ENCODE measurements around the gene TRPM2. TPM values are rescaled to one million over a fixed set of nuclear protein-coding genes. Genes with fewer than 3 reads are reported as not detected.

TRPM2 gene
- total RNA-seq, 1 experiment from 2014 or later, result not detected

DNA sequence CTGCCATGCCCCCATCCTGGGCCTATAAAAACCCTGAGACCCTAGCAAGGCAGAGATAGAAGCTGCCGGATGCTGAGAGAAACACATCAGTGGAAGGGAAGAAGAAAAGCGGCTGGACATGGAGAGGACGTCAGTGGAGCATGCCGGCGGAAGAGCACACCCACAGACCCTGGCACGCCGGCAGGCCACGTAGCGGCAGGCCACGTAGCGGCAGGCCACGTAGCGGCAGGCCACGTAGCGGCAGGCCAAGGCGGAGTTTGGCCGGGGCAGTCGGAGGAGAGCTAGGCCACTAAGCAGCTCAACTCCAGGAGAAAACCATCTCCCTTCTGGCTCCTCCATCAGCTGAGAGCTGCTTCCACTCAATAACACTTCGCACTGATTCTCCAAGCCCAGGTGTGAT is 137.0 kb downstream of the TRPM2 start:
- in situ Hi-C loops (cut with HindIII; ENCODE audit: low pct_unique_long_range_greater_than_20kb, low sequenced_read_pairs), result loop anchor here (25.0 kb wide), 1 partner anchor 647 kb away; no protein-coding TSS in a partner anchor
- no peak for DNase-seq (ENCODE audit: low read depth)

DNA sequence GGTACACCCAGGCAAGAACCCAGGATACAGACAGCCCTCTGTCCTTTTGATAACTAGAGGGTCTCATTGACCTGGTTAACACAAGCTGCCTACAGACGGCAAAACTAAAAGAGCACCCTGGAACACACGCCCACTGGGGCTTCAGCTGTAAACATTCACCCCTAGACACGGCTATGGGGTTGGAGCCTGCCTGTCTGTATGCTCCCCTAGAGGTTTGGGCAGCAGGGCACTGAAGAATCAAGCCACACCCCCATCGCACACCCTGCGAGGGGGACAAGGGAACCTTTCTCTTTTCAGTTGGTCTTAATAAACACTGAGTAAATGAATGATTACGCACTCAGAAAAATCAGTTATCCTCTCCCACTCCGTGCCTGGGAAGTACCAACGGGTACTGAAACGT is 137.4 kb downstream of the TRPM2 start:
- in situ Hi-C loops (cut with HindIII; ENCODE audit: low pct_unique_long_range_greater_than_20kb, low sequenced_read_pairs), result loop anchor here (25.0 kb wide), 1 partner anchor 646 kb away; no protein-coding TSS in a partner anchor
- DNase-seq (ENCODE audit: low read depth), result no peak

Other genes starting within 250 kb of the TRPM2 start
- 19.4 and 19.7 TPM in 2 replicates for gene PWP2, start 246.2 kb upstream of the TRPM2 start, total RNA-seq (2014; rRNA removed; shearing (Covaris generic); ENCODE audit: low replicate concordance)
- 45.5 and 60.5 TPM in 2 replicates for gene GATD3, start 219.9 kb upstream of the TRPM2 start, total RNA-seq (2014; rRNA removed; shearing (Covaris generic); ENCODE audit: low replicate concordance)
- 4.5 and 5.0 TPM in 2 replicates for gene ICOSLG, start 112.7 kb upstream of the TRPM2 start, total RNA-seq (2014; rRNA removed; shearing (Covaris generic); ENCODE audit: low replicate concordance)
- gene DNMT3L, start 91.7 kb upstream of the TRPM2 start, total RNA-seq (2014; rRNA removed; shearing (Covaris generic); ENCODE audit: low replicate concordance), result not detected in 2 replicates
- gene AIRE, start 67.7 kb upstream of the TRPM2 start, total RNA-seq (2014; rRNA removed; shearing (Covaris generic); ENCODE audit: low replicate concordance), result not detected in 2 replicates
- 340 and 360 TPM in 2 replicates for gene PFKL, start 53.6 kb upstream of the TRPM2 start, total RNA-seq (2014; rRNA removed; shearing (Covaris generic); ENCODE audit: low replicate concordance)
- gene CFAP410, start 14.2 kb upstream of the TRPM2 start, total RNA-seq (2014; rRNA removed; shearing (Covaris generic); ENCODE audit: low replicate concordance), result 14.5 and 25.6 TPM in 2 replicates
- gene LRRC3, start 101.9 kb downstream of the TRPM2 start, total RNA-seq (2014; rRNA removed; shearing (Covaris generic); ENCODE audit: low replicate concordance), result not detected in 2 replicates
- not detected in 2 replicates for gene KRTAP10-1, start 186.6 kb downstream of the TRPM2 start, total RNA-seq (2014; rRNA removed; shearing (Covaris generic); ENCODE audit: low replicate concordance)
- not detected in 2 replicates for gene KRTAP10-2, start 197.9 kb downstream of the TRPM2 start, total RNA-seq (2014; rRNA removed; shearing (Covaris generic); ENCODE audit: low replicate concordance)
- not detected in 2 replicates for gene KRTAP10-3, start 205.2 kb downstream of the TRPM2 start, total RNA-seq (2014; rRNA removed; shearing (Covaris generic); ENCODE audit: low replicate concordance)
- not detected in 2 replicates for gene KRTAP10-4, start 220.1 kb downstream of the TRPM2 start, total RNA-seq (2014; rRNA removed; shearing (Covaris generic); ENCODE audit: low replicate concordance)
- gene KRTAP10-5, start 227.0 kb downstream of the TRPM2 start, total RNA-seq (2014; rRNA removed; shearing (Covaris generic); ENCODE audit: low replicate concordance), result not detected in 2 replicates
- gene KRTAP10-6, start 238.9 kb downstream of the TRPM2 start, total RNA-seq (2014; rRNA removed; shearing (Covaris generic); ENCODE audit: low replicate concordance), result not detected in 2 replicates
- not detected in 2 replicates for gene KRTAP10-7, start 247.0 kb downstream of the TRPM2 start, total RNA-seq (2014; rRNA removed; shearing (Covaris generic); ENCODE audit: low replicate concordance)